Activated CD4-positive, alpha-beta memory T cell treated with anti-CD3 and anti-CD28 coated beads for 36 hours (primary cell): ENCODE data around the gene EVA1A. TPM values are rescaled to one million over a fixed set of nuclear protein-coding genes. Genes with fewer than 3 reads are reported as not detected.

Experiments used
- CTCF ChIA-PET: fragments of 350-600 bp; sonication (Branson Sonifier 250); formaldehyde crosslinking; loops from one replicate; lab custom pipeline; 2021; ENCODE audit warnings: antibody characterized with exemption, inconsistent platforms; lab: Charles Lee
- POLR2A ChIA-PET: fragments of 350-600 bp; sonication (Branson Sonifier 250); formaldehyde crosslinking; loops from one replicate; lab custom pipeline; 2021; ENCODE audit warnings: antibody characterized with exemption; lab: Charles Lee
- DNase-seq: peaks from one replicate; pipeline ENCODE4 v3.0.0-alpha.2; 2020
- H3K27ac Mint-ChIP-seq: one replicate; pipeline ENCODE4 v1.8.0; 2021; ENCODE audit warnings: mixed read lengths
- H3K27me3 Mint-ChIP-seq: one replicate; pipeline ENCODE4 v1.8.0; 2021; ENCODE audit warnings: mixed read lengths
- H3K36me3 Mint-ChIP-seq: one replicate; pipeline ENCODE4 v1.8.0; 2021; ENCODE audit warnings: mixed read lengths
- H3K4me1 Mint-ChIP-seq: one replicate; pipeline ENCODE4 v1.8.0; 2021; ENCODE audit warnings: low read depth, mixed read lengths
- H3K4me3 Mint-ChIP-seq: one replicate; pipeline ENCODE4 v1.8.0; 2021; ENCODE audit warnings: mild to moderate bottlenecking, mixed read lengths
- H3K9me3 Mint-ChIP-seq: one replicate; pipeline ENCODE4 v1.8.0; 2021; ENCODE audit warnings: mixed read lengths
- intact Hi-C: fragments of 100-400 bp; cut with micrococcal nuclease; formaldehyde crosslinking; loops from one replicate; pipeline ENCODE4 v1.15.1; 2023
- total RNA-seq, 2 experiments: library from RNA; stranded (reverse); gene quantifications; one replicate each; pipeline ENCODE4 v1.2.3, GENCODE V29; 2021

The EVA1A gene
- total RNA-seq, 2 experiments from 2014 or later: not detected

- intact Hi-C loops: loop anchor here (10.0 kb wide), 1 partner anchor 538 kb away; no protein-coding TSS in a partner anchor
- ChIA-PET POLR2A (no interaction called here), CTCF (no interaction called here)
- DNase-seq: no peak
- Mint-ChIP-seq H3K4me3 (no peak overlapping the region), H3K27me3 (peaks cover 23% of the 10 kb centered on the region), H3K27ac (no peak overlapping the region), H3K4me1 (no peaks in the 10 kb centered on the region), H3K36me3 (no peaks in the 10 kb centered on the region), H3K9me3 (no peaks in the 10 kb centered on the region)
Observed at GRCh38 chr2:75602724-75603342, 42.1 kb upstream of the EVA1A start.

GRCh38 chr2:75600461-75601011 is 39.8 kb upstream of the EVA1A start:
- H3K27me3 Mint-ChIP-seq: peaks cover 9% of the 10 kb centered on the region
- CTCF ChIA-PET: interaction anchor here (1.0 kb wide), 1 partner anchor 8 kb away, joined by 3 read pairs; no protein-coding TSS in a partner anchor

GRCh38 chr2:75598589-75599155 is 37.9 kb upstream of the EVA1A start:
- Mint-ChIP-seq H3K4me1 (no peaks in the 10 kb centered on the region), H3K9me3 (no peaks in the 10 kb centered on the region), H3K4me3 (no peak overlapping the region), H3K27ac (no peak overlapping the region), H3K27me3 (no peaks in the 10 kb centered on the region), H3K36me3 (no peaks in the 10 kb centered on the region)
- no peak for DNase-seq
- intact Hi-C loops: no loop called here
- CTCF ChIA-PET: no interaction called here
- POLR2A ChIA-PET: no interaction called here

More at GRCh38 chr2:75600461-75601011, 39.8 kb upstream of the EVA1A start:
- H3K27ac Mint-ChIP-seq: no peak overlapping the region
- no peaks in the 10 kb centered on the region for H3K36me3 Mint-ChIP-seq
- intact Hi-C loops: loop anchor here (10.0 kb wide), 1 partner anchor 536 kb away; no protein-coding TSS in a partner anchor
- no peak for DNase-seq
- H3K9me3 Mint-ChIP-seq: no peaks in the 10 kb centered on the region
- H3K4me1 Mint-ChIP-seq: no peaks in the 10 kb centered on the region
- H3K4me3 Mint-ChIP-seq: no peak overlapping the region
- POLR2A ChIA-PET: no interaction called here

- Mint-ChIP-seq H3K27ac (no peak overlapping the region), H3K9me3 (no peaks in the 10 kb centered on the region), H3K27me3 (no peaks in the 10 kb centered on the region), H3K36me3 (no peaks in the 10 kb centered on the region), H3K4me3 (no peak overlapping the region), H3K4me1 (no peaks in the 10 kb centered on the region)
- intact Hi-C loops: no loop called here
- CTCF ChIA-PET: no interaction called here
- no peak for DNase-seq
- POLR2A ChIA-PET: no interaction called here
Observed at GRCh38 chr2:75597949-75598348, 37.2 kb upstream of the EVA1A start.

- ChIA-PET CTCF (interaction anchor here (1.0 to 2.6 kb wide), 2 partner anchors 12 to 39 kb away, joined by 3 to 16 read pairs; no protein-coding TSS in a partner anchor), POLR2A (no interaction called here)
Observed at GRCh38 chr2:75596784-75597183, 36.0 kb upstream of the EVA1A start.

GRCh38 chr2:75595541-75596395 is 35.0 kb upstream of the EVA1A start:
- intact Hi-C loops: no loop called here
- ChIA-PET POLR2A (no interaction called here), CTCF (interaction anchor here (0.6 to 2.6 kb wide), 3 partner anchors 13 to 40 kb away, joined by 3 to 16 read pairs (median 3); no protein-coding TSS in a partner anchor)
- Mint-ChIP-seq H3K36me3 (no peaks in the 10 kb centered on the region), H3K27ac (no peak overlapping the region), H3K9me3 (peaks cover 2% of the 10 kb centered on the region), H3K27me3 (peaks cover 1% of the 10 kb centered on the region), H3K4me1 (no peaks in the 10 kb centered on the region), H3K4me3 (no peak overlapping the region)
- no peak for DNase-seq

More at GRCh38 chr2:75596784-75597183, 36.0 kb upstream of the EVA1A start:
- no peak for DNase-seq
- Mint-ChIP-seq H3K4me1 (no peaks in the 10 kb centered on the region), H3K27me3 (no peaks in the 10 kb centered on the region), H3K36me3 (no peaks in the 10 kb centered on the region), H3K9me3 (no peaks in the 10 kb centered on the region), H3K27ac (no peak overlapping the region), H3K4me3 (no peak overlapping the region)
- intact Hi-C loops: no loop called here

- intact Hi-C loops: no loop called here
- POLR2A ChIA-PET: no interaction called here
- Mint-ChIP-seq H3K4me1 (no peaks in the 10 kb centered on the region), H3K27me3 (peaks cover 3% of the 10 kb centered on the region), H3K36me3 (no peaks in the 10 kb centered on the region), H3K27ac (no peak overlapping the region), H3K4me3 (no peak overlapping the region), H3K9me3 (peaks cover 5% of the 10 kb centered on the region)
- DNase-seq: no peak
- CTCF ChIA-PET: no interaction called here
Observed at GRCh38 chr2:75594596-75594995, 33.9 kb upstream of the EVA1A start.

GRCh38 chr2:75592888-75593287 is 32.1 kb upstream of the EVA1A start:
- H3K4me3 Mint-ChIP-seq: no peak overlapping the region
- ChIA-PET CTCF (no interaction called here), POLR2A (no interaction called here)
- intact Hi-C loops: no loop called here
- H3K36me3 Mint-ChIP-seq: no peaks in the 10 kb centered on the region
- peaks cover 3% of the 10 kb centered on the region for H3K27me3 Mint-ChIP-seq
- no peaks in the 10 kb centered on the region for H3K4me1 Mint-ChIP-seq
- DNase-seq: no peak
- H3K27ac Mint-ChIP-seq: no peak overlapping the region
- H3K9me3 Mint-ChIP-seq: peaks cover 5% of the 10 kb centered on the region

- H3K4me3 Mint-ChIP-seq: no peak overlapping the region
- no peaks in the 10 kb centered on the region for H3K4me1 Mint-ChIP-seq
- ChIA-PET CTCF (no interaction called here), POLR2A (no interaction called here)
- H3K27ac Mint-ChIP-seq: no peak overlapping the region
- H3K36me3 Mint-ChIP-seq: no peaks in the 10 kb centered on the region
- peaks cover 5% of the 10 kb centered on the region for H3K9me3 Mint-ChIP-seq
- H3K27me3 Mint-ChIP-seq: peaks cover 3% of the 10 kb centered on the region
- DNase-seq: no peak
- intact Hi-C loops: no loop called here
Observed at GRCh38 chr2:75592030-75592429, 31.3 kb upstream of the EVA1A start.

- POLR2A ChIA-PET: no interaction called here
- CTCF ChIA-PET: interaction anchor here (1.0 to 1.5 kb wide), 3 partner anchors 19 to 40 kb away, joined by 3 to 4 read pairs (median 3); no protein-coding TSS in a partner anchor
Observed at GRCh38 chr2:75589391-75590105, 28.8 kb upstream of the EVA1A start.

GRCh38 chr2:75587954-75588587 is 27.3 kb upstream of the EVA1A start:
- peaks cover 5% of the 10 kb centered on the region for H3K9me3 Mint-ChIP-seq
- no peaks in the 10 kb centered on the region for H3K4me1 Mint-ChIP-seq
- ChIA-PET CTCF (no interaction called here), POLR2A (no interaction called here)
- H3K4me3 Mint-ChIP-seq: no peak overlapping the region
- H3K27ac Mint-ChIP-seq: no peak overlapping the region
- no peak for DNase-seq
- H3K36me3 Mint-ChIP-seq: no peaks in the 10 kb centered on the region
- peaks cover 8% of the 10 kb centered on the region for H3K27me3 Mint-ChIP-seq
- intact Hi-C loops: no loop called here

More at GRCh38 chr2:75589391-75590105, 28.8 kb upstream of the EVA1A start:
- Mint-ChIP-seq H3K4me1 (no peaks in the 10 kb centered on the region), H3K9me3 (peaks cover 5% of the 10 kb centered on the region), H3K4me3 (no peak overlapping the region), H3K36me3 (no peaks in the 10 kb centered on the region), H3K27ac (no peak overlapping the region), H3K27me3 (peaks cover 7% of the 10 kb centered on the region)
- no peak for DNase-seq
- intact Hi-C loops: no loop called here
